Right lung (tissue), 5 donors: ENCODE measurements around the gene CEP68. TPM values are rescaled to one million over a fixed set of nuclear protein-coding genes. Genes with fewer than 3 reads are reported as not detected.

ENCODE experiments used
- DNase-seq, 2 donors: peaks; one replicate each; pipeline ENCODE4 v3.0.0-alpha.2; 2013
- polyA plus RNA-seq, 5 donors: library from polyadenylated mRNA; unstranded; fragments of 120-200 nt; gene quantifications; one replicate each; pipeline versions ENCODE4 v1.2.1 to v1.2.3, GENCODE V29; 2013; ENCODE audit warnings: inconsistent platforms in 1 of 5, low replicate concordance in 1 of 5; ENCODE audit not compliant: insufficient read length in 5 of 5, insufficient read depth in 1 of 5

CEP68 gene
- polyA plus RNA-seq, 5 donors, result 21.4 to 32.0 (median 29.7) TPM

DNA sequence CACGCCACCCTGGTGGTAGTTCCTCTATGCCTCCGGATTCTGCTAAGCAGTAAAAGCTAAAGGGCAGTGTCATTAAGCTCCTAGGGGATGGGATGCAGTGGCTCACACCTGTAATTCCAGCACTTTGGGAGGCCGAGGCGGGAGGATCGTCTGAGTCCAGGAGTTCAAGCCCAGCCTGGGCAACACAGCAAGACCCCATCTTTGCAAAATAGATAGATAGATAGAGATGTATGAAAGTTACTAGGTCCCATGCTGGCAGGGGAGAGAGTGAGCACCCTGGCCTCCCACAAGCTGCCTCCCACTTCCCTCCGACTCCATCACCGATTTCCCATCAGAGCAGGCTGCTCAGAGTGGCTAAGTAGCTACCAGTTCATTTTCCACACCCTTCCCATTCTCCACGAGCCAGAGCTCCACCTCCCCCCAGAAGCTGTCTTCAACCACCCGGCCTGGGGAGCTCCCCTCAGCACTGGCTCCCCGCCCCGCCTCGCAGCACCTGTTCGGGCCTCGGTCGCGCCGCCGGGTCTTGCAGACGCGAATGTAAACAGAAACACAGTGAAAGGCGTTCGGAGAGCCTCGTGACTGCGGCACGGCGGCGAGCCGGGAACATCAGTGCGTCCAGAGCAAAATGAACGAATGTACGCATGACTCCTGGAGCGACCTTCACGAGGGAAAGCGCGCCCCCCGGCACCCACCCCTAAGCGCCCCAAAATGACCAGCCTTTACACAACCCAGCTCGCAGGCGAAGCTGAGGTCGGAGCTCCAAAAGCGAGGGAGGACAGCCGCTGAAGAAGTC, 598 bp upstream of the CEP68 start:
- DNase-seq, result no peak

DNA sequence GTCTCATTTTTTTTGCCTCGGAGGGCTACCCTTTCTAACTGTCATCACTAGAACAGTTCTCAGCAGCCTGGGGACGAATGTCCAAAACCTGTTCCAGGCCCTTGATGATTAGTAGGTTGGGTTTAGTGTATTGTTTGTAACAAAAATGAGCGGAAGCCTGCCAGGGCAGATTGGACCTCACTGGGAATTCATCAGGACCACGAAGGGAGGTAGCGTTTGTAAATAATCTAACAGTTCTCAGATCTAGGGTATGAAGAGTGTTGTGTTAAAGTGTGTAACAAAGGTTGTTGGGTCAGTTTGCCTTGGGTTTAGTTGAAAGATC, 799 bp downstream of the CEP68 start:
- DNase-seq, result no peak

DNA sequence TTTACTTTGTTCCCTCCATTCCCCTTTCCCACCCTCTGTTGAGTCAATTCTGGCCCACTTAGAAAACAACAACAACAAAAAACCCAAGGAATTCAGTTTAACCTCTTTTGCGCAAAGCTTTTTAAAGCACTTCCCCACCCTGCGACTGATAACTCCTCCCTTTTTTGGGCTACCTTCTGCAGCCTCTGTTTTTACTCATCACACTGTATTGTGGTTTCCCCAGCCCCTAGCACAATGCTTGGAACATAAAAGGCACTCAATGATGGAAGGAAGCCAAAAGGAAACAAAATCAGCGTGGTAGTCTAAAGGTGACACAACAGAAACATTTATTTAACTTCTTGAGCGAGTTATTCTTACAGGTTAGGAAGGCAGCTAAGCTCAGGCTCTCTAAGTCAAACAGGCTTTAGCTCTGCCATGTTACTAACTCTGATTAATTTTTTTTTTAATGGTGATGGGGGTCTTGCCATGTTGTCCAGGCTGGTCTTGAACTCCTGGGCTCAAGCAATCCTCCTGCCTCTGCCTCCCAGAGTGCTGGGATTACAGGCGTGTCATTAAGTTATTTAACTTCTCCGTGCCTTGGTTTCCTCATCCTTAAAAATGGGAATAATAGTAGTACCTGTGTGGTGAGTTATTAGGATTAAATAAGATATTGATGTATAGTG, 1.3 kb downstream of the CEP68 start:
- DNase-seq, result no peak

DNA sequence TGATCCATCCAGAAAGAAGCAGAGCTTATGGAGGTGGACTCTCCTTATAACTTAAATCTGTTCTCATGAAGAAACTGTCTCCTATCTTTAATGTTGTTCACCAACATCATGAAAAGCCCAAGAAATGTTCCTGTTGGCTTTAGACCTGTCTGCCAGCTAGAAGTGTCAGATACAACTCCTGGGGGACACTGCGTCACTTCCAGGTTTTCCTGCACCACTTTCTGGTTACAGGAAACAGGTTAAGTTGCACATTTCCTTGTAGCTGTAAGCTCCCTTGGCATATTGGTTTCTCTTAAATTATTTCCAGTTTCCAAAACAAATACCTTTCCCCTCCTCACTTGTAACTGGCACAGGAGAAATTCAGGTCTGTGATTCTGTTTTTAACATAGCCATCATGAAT, 2.9 kb downstream of the CEP68 start:
- no peak for DNase-seq

DNA sequence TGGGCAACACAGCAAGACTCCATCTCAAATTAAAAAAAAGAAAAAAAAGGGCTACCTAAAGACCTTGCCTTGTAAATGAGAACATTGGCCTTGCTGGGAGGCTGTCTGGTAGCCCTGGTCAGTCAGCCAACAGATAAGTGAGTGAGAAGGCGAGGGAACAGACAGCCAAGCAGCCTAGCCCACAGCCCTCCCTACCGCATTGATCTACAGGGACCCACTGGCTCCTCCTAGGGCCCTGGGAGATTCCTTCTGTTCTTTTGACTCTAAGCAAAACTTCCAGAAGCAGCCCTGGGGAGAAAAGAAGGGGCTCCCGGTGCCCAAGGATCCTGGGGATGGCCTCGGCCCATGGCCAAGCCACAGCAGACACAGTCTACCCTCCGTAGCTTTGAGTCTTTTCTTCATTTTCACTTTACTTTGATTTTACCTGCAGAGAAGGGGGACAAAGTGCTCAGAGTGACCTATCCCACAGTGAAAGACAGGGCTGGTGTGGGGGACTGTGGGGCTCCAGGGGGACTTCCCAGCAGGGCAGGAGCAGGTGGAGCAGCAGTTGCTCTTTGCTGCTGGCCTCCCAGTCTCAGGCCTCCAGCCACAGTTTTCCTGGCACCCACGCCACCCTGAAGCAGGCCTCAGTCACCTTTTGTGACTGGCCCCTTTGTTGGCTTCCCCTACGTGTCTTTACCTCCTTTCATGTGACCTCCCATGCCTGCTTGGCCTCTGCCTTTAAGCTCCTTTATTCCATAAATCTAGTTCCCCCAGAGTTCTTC, 5.1 kb downstream of the CEP68 start:
- no peak for DNase-seq

DNA sequence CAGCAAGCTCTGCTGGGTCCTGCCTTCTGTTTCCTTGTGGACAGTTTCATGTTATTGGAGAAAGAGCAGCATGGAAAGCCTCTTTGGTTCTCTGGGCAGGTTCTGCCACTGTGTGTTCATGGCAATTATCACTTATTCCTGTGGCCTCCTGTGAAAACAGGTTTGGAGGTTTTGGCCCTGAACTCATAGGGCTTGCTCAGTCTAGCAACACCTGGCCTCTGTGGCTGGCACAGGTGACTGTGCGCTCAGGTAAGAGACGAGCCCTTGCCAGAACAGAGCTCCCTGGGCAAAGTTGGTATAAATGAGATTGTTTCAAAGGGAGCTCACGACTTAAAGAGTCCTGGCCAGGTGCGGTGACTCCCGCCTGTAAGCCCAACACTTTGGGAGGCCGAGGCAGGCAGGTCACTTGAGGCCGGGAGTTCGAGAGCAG, 5.7 kb downstream of the CEP68 start:
- no peak for DNase-seq

DNA sequence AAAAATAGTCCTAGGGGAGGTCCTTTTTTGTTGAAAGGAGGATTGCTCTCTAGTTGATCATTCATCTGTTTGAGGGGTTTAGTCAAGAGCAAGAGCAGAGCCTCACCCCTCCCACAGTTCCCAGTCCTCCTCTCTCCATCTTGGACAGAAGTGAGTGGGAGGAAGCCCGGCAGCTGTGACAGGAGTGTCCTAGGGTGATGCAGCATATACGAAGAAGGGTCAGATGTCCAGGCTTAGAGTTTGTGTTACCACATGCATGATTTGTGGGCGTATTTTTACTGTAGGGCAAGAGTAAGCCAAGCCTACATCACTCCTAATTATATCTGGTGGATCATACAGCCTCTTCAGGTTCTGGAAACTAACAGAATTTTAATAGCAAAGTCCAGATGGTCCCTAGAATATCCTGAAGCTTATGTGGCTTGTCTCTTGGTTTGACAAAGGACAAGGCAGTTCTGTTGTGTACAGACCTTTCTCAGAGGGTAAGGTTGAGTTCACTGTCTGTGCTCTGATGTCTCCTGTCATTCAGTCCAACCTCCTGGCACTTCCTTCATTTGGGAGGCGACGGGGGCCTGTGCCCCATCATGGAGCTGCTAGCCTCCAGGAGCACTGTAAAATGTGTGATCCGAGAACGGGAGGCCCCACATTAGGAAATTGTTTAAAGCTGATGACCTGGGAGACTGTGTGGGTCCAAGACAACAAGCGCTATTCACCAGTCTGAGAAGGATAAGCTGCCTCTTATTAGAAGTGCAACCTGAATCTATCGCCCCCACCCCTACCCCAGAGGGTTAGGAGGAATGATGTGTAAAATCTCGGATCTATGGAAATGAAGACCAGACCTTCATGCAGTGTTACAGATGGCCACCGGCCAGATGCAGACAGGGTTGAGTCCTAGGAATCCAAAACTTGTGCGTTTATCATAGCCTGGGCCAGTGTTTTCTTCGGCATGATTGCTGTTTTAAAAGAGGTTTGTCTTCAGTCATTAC, 6.9 kb downstream of the CEP68 start:
- DNase-seq, result no peak

DNA sequence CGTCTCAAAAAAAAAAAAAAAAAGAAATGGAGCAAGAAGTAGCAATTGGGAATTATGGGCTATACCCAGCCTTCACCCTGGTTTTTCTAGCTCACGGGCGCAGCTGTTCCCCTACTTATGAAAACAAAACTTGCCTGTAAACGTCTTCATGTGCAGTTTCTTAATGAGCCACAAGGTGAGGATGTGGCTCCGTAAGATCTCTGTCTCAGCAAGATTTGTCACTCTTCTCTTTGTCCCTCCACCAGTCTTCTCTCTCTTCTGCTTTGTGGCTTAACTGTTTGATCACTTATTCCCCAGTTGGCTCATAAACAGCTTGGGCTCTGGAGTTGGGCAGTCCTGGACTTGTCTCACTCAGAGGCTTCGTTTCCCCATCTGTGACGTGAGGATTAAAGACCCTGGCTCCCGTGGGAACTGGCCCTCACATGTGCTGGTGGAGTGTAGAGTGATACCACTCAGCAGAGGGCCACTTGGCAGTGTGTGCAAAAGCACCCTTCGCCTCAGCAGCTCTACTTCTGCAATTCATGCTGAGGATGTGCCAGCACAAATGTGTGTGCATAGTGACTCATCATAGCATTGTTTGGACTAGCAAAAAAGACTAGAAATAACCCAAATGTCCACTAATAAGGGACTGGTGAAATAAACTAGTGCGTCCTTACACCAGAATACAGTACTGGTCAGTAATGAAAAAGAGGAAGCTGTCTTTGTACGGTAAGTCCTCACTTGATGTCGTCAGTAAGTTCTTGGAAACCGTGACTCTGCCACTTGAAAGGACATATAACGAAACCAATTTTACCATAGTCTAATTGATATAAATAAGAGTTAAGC, 8.7 kb downstream of the CEP68 start:
- DNase-seq, result no peak

DNA sequence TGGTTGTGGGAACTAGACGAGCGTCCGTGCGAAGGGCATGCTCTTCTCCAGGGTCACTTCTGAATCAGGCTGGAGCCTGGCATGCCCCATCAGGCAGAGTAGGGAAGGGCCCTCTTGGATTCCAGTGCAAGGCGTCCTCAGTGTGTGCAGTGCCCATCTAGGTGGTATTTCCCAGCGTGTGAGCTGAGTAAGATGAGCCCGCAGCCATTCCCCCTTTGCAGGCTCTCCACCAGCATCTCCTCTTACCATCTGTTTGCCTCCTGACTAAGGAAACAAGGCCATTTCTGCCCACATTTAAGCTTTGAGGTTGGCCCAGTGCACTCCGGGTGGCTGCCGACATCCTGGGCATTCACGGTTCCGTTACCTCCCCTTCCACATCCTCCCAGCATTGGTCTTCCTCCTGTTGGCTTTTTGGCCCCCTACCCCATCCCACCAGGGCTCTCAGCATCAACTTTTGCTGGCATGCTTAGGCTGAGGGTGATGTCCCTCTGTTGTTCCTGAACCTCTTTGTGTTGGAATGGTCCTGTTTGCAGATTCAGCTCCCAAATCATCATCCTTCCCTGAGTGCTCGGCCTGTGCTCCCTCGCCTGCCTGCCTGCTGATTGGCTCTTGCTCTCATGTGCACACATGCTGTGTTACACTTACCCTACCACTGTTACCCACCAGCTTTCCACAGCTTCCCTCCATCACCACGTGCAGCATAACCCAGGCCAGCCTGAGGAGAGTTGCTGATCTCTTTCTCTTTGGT, 11.8 kb downstream of the CEP68 start:
- no peak for DNase-seq

DNA sequence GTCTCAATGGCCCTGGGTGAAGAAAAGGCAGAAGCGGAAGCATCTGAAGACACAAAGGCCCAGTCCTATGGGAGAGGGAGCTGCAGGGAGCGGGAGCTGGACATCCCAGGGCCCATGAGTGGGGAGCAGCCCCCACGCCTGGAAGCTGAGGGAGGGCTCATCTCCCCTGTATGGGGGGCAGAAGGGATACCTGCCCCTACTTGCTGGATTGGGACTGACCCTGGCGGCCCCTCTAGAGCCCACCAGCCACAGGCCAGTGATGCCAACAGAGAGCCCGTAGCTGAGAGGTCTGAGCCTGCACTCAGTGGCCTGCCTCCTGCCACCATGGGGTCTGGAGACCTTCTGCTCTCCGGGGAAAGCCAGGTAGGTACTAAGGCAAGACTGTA, 13.2 kb downstream of the CEP68 start:
- DNase-seq, result no peak

DNA sequence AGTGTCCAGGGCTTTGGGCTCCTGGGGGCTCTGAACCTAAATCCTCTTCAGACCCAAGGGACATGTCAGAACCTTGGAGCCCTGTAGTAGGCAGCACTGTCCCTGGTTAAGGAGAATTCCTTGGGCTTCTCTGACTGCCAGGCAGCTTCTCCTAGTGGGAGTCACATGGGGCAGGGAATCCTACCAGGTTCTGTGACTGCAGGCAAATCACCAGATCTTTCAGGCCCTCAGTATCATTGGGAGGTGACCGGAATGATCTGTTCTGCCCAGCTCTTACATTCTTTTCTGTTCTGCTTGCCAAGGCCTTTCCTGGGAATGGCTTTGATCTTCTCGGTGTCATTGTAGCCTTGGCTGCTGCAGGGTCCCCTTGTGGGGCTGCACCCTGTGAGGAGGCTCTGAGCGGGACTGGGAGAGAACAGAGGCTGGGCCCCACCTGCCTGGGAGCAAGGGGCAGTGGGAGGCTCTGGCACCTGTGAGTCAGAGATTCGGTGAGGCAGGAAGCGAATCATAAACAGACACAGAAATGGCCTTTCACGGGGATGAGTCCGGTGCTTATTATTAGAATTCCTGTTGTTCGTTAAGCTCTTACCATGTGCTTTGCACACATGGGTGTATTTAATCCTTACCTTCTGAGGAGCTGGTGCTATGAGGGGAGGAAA, 14.1 kb downstream of the CEP68 start:
- DNase-seq, result no peak

DNA sequence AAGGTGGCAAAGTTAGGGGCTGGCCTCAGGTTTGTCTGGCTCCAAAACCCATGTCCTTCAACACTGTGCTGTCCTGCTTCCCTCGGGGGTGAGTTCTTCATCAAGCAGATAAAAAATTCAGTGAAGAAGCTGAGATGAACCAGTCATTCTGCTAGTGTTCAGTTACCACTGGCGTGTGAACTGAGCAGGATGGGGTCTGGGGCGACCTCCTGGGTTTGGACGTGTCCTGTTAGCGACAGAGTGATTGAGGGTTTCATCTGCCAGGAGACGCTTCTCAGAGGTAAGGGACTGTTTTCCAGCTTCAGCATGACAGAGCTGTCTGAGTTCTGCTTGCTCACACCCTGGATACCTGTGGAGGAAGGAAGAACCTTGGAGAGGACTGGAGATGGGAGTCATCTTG, 14.6 kb downstream of the CEP68 start:
- no peak for DNase-seq

DNA sequence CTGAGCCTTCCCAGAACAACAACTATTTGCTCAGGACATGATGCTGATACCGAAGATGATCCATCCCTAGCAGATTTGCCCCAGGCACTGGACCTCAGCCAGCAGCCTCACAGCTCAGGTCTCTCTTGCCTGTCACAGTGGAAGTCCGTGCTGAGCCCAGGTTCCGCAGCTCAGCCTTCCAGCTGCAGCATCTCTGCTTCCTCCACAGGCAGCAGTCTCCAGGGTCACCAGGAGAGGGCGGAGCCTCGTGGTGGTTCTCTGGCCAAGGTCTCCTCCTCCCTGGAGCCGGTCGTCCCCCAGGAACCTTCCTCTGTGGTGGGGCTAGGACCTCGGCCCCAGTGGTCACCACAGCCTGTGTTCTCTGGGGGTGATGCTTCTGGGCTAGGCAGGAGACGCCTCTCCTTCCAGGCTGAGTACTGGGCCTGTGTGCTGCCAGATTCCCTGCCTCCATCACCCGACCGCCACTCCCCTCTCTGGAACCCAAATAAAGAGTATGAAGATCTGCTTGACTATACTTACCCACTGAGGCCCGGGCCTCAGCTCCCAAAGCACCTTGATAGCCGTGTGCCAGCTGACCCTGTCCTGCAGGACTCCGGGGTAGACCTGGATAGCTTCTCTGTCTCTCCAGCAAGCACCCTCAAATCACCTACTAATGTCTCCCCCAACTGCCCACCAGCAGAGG, 15.4 kb downstream of the CEP68 start:
- no peak for DNase-seq

DNA sequence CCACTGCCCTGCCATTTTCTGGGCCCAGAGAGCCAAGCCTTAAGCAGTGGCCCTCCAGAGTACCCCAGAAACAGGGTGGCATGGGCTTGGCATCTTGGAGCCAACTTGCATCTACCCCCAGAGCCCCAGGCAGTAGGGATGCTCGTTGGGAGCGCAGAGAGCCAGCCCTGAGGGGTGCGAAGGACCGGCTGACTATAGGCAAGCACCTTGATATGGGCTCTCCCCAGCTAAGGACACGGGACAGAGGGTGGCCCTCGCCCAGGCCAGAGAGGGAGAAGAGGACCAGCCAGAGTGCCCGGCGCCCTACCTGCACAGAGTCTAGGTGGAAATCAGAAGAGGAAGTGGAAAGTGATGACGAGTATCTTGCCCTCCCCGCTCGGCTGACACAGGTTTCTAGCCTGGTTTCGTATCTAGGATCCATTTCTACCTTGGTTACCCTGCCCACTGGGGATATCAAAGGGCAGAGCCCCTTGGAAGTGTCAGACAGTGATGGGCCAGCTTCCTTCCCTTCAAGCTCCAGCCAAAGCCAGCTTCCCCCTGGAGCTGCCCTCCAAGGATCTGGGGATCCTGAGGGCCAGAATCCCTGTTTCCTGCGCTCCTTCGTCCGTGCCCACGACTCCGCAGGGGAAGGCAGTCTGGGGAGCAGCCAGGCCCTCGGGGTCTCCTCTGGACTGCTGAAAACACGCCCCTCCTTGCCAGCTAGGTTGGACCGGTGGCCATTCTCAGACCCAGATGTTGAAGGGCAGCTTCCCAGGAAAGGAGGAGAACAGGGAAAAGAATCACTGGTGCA, 16.2 kb downstream of the CEP68 start:
- DNase-seq, result no peak

DNA sequence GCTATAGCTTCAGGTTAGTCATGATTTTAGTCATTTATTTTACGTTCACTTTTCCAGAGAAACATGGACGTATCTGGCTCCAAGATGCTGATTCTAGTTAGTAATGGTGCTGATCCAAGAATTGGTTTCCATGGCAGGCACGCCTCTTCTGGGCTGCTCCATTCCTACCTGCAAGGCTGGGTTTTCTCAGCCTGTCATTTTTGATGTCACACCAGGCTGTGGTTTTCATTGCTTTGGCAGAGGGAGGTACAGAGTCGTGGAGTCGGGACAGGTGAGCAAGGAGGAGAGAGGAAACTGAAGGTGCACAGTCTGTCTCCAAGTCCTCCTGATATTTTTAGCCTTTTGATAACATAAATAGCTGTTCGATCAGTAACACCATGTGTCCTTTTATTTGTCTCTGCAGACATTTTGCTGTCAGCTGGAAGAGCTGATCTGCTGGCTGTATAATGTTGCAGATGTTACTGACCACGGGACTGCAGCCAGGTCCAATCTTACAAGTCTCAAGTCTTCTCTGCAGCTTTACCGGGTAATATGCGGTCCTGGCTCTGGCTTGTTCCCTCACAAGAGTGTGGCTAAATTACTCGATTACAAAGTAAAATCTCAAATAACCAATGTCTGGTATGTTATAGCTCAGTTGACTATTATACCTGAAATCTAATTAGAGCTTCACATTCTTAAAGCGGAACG, 17.8 kb downstream of the CEP68 start:
- DNase-seq, result no peak

DNA sequence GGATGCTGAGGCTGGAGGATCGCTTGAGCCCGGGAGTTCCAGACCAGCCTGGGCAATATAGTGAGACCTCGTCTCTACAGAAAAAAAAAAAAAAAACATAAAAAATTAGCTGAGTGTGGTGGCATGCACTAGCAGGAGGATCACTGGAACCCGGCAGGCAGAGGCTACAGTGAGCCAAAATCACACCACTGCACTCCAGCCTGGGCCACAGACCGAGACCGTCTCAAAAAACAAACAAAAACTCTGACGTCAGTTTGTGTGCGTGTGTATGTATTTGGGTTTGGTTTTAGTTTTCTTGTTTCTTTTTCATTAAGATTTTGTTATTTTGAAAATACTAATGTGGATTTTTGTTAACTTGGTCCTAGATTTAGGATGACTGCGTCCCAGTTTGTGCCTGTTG, 19.0 kb downstream of the CEP68 start:
- no peak for DNase-seq

DNA sequence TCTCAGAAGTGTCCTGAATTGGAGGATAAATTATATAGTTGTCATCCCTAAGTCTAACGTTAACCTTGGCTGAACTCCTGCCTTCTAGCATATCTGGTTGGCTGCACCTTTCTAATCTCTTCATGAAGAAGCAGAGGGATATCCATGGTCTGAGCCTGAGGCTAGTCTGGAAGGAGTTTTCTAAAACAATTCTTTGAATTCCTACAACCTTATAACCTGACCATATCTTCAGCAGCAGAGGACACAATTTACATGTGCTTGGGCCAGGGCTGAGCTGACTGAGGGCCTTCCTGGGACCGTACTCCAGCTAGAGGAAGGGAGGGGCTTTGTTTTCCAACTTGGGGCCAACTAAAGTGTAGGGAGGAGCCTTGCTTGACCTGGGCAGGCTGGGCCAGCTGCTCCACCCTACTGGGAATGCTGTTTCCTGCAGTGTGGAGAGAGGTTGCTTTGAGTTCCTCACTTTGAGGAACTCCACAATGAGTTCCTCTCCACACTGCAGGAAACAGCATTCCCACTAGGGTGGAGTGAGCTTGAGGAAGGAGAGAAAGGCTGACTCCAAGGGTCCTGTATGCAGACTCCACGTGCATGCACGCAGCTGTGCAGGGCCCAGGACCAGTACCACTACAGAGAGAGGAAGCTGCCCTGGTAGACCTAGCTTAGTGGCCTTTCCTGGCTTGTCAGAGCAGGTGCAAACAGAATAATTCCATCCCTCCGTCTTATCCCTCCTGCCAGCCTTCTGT, 19.6 kb downstream of the CEP68 start:
- DNase-seq, result no peak
